HG02943 (cell line): ENCODE results near the gene CMSS1.

Experiments used
- ATAC-seq: cut with Tn5 transposase; IDR thresholded peaks from one replicate; pipeline ENCODE4 v1.9.1; 2021; ENCODE audit warnings: mild to moderate bottlenecking, low read depth, moderate library complexity; ENCODE audit not compliant: unreplicated experiment

The CMSS1 gene

GRCh38 chr3:99817437-99818240 is at the start of gene CMSS1:
CMSS1 (plus strand) TSS chr3:99817862.
- peak; percentile 97 for ATAC-seq

GRCh38 chr3:99768126-99768525 is 49.5 kb upstream of the CMSS1 start:
- no peak for ATAC-seq

DNA sequence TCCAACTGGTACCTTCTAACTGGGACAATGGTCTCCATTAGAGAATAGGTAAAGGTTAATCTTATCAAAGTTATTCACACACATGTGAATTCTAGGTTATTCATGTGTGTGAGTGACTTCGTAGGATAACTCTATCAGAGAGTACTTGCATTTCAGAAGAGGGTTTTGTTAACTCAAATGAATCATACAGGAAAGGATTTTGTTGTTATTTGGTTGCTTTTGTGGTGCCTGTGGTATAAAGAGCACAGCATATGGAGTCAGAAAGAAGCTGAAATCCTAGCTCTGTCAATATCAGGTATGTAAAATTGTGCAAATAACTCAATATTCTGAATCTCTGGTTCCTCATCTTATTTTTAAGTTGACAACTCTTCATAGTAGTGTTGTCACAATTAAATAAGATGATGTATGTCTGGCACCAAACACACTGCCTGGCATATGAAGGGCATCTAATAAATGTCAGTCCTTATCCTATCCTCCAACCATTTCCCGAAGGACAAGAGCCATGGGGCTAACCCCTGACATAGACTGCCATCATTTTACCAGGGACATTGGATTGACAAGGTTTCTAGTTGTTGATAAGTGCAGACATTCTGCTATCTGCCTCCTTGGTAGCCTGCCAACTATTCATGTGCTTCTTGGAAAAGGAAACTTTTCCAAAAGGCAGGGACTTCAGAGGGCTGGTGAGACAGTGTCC is 48.7 kb upstream of the CMSS1 start:
- ATAC-seq: no peak

- no peak for ATAC-seq
Observed at GRCh38 chr3:99772171-99772570, 45.5 kb upstream of the CMSS1 start.

GRCh38 chr3:99772671-99773070 is 45.0 kb upstream of the CMSS1 start:
- ATAC-seq: no peak

DNA sequence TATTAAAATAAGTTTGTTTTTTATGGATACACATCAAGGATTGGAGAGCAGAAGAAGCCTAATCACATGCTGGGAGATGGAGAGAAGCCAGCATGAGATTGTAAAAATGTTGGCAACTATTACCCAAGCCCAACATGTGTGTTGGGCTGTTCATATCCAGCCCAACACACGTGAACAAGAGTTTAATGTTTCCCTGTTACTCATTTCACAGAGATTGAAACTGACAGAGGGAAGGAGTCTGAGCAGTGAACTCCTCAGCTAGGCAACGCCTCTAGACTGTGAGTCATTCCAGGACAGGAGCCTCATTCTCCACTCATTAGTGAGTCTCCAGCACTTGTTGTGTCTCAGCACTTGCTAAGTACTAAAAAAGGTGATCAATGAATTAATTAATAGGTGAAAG is 43.2 kb upstream of the CMSS1 start:
- peak; percentile 62 for ATAC-seq

DNA sequence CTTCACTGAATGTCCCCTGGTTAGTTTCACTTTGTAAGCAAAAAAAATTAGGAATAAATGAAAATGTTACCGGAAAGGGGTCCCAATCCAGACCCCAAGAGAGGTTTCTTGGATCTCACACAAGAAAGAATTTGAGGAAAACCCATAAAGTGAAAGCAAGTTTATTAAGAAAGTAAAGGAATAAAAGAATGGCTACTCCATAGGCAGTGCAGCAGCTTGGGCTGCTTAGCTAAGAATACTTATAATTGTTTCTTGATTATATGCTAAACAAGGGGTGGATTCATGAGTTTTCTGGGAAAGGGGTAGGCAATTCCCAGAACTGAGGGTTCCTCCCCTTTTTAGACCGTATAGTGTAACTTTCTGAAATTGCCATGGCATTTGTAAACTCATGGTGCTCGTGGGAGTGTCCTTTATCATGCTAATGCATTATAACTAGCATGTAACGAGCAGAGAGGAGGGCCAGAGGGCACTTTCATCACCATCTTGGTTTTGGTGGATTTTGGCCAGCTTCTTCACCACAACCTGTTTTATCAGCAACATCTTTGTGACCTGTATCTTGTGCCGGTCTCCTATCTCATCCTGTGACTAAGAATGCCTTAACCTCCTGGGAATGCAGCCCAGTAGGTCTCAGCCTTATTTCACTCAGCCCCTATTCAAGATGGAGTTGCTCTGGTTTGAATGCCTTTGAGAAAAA is 41.0 kb upstream of the CMSS1 start:
- ATAC-seq: no peak

- ATAC-seq: no peak
Observed at GRCh38 chr3:99777210-99777549, 40.5 kb upstream of the CMSS1 start.

DNA sequence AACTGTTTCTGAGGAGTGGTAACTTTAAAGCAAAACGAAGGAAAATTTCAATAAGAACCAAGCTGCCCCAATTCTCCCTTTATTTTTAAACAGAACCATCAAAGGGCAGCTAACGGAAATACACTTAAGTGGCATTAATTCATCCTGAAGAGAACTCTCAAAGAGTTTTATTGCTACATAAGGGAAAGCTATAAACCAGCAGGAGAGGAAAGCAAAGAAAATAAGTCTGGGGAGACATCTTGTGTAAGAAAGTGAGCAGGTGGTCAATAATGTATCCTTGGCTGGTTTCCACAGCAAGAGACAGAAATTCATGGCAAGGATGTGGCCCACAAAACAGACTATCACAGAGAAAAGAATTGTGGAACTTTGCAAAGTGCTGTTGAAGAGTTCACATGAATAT is 40.0 kb upstream of the CMSS1 start:
- ATAC-seq: no peak

GRCh38 chr3:99780749-99781148 is 36.9 kb upstream of the CMSS1 start:
- ATAC-seq: no peak

DNA sequence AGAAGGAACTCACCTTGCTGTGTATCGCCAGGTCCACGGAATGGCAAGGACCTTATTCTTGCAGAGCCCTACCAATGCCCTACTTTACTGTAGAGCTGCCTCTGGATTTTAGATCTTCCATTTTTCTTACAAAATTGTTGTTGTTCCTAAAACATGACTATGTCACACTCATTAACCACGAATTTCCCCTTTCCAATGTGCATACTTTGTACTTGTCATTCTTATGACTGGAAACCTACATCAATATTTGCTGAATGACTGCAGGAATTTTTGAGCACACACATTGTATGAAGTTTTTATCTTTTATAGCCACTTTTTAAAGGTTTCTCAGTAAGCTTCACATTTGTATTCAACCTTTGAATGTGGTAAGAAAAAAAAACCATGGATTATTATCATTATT is 35.9 kb upstream of the CMSS1 start:
- ATAC-seq: no peak

DNA sequence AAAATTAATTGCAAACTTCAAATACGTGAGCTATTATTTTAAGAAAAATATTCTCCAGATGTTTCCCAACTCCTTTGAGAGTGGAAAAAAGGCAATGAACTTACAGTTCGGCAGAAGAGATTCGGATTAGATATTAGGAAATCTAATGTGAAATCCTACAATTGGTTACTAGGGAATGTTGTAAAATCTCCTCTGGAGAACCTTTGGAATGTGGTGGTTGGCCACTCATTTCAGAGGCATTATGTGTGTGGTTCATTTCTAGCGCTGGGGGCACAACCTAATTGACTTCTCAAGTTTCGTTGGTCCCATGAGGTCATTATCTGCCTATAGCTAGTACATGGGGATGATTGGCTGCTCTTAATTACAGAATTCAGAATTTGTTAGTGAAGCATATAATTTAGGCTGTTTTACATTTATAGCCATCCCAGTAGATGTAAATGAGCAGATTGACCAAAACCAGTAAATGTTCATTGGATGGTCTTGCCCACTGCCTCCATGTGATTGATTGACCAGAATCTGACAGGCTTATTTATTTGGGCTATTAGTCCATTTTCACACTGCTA is 34.6 kb upstream of the CMSS1 start:
- ATAC-seq: no peak

DNA sequence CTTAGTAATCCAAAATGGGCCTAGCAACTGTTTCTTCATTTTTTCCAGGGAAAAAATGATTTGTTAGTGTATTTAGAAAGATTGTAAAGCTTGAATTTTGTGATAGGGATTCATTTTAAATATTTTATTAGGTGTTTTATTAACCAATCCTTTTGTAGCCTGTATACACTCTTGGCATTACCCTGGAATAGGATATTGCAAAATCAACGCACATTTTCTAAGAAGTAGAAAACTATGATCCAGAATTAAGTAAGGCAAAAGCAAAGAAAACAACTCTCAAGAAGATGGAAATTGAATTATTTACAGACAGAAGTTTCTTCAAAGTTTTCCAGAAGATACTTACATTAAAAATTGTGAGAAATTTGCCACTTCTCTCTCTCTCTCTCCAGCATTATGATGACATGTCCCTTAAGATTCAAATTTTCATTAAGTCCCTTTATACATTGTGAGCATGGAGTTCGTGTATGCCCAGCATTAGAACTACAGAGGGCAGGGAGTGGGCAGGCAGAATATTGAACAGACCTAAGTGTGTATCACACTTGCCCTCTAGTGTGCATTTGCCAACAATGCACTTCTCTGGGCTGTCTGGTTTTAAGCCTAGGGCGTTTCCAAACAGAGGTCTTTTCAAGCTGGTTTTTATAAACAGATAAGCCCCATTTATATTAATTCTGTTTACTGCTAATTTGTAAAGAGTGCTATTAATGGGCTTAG is 28.5 kb upstream of the CMSS1 start:
- peak; percentile 82 for ATAC-seq

DNA sequence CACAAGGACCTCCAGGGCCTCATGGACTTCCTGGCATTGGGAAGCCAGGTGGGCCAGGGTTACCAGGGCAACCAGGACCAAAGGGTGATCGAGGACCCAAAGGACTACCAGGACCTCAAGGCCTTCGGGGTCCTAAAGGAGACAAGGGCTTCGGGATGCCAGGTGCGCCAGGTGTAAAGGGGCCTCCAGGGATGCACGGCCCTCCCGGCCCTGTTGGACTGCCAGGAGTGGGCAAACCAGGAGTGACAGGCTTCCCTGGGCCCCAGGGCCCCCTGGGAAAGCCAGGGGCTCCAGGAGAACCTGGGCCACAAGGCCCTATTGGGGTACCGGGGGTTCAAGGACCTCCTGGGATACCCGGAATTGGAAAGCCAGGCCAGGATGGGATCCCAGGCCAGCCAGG is 23.2 kb upstream of the CMSS1 start:
- no peak for ATAC-seq

- no peak for ATAC-seq
Observed at GRCh38 chr3:99795573-99795972, 22.1 kb upstream of the CMSS1 start.

DNA sequence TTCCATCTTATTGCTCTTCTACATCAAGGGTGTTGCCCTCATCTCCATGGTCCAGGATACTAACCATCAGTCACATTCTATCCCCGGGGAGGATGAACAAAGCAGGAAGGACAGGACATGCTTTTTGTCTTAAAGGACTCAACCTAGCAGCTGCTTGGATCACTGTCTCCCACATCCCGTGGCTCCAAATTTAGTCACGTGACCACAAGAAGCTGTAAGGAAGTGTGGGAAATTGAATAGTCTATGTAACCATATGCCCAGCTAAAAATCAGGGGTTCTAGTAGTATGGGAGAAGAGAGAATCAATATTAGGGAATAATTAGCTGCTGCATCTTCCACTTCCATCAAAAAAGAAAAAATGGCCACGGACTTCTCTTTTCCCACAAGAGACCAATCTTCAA is 18.2 kb upstream of the CMSS1 start:
- no peak for ATAC-seq

DNA sequence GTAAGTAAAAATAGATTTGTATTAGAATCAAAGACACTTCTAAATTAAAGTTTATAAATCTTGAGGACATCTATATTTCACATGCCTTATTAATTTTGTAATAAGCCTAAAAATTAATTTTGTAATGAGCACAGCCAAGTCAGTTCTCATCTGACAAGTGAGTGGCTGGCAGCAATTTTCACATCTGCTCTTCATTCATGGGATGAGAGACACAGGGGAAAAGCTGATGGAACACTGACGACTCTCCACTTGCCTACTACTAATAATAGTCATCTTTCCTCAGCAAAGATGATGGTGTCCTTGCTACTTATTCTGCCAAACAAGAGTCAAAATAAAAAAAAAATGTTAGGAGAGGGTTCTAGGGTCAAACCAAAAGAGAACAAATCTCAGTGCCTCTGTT is 14.4 kb upstream of the CMSS1 start:
- no peak for ATAC-seq

DNA sequence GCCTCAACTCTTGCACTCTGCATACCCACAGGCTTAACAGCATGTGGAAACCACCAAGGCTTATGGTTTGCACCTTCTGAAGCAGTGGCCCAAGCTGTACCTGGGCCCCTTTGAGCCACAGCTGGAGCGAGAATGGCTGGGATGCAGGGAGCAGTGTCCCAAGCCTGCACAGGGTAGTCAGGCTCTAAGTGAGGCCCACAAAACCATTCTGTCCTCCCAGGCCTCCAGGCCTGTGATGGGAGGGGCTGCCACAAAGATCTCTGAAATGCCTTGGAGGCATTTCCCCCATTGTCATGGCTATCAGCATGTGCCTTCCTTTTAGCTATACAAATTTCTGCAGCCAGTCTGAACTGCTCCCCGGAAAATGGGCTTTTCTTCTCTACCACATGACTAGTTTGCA is 12.5 kb upstream of the CMSS1 start:
- no peak for ATAC-seq

- no peak for ATAC-seq
Observed at GRCh38 chr3:99808163-99808794, 9.4 kb upstream of the CMSS1 start.

DNA sequence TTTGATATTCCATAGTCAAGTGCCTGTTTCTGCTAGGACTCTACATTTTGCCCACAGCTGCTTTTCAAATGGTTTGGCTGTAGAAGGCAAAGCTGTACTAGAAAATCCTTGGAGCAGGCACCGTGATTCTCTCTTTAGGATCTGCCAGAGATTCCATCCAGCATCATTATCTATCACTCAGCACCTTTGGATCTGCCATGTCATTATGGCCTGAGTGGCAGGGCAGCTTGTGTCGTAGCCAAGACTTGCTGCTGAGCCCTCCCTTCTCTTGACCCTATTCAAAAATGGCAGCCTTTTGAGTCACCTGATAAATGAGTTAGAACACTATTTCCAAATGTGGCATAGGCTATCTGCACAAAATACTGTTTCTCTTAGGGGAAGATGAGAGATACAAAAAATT is 8.1 kb upstream of the CMSS1 start:
- no peak for ATAC-seq
